AG09309 (cell line): ENCODE data around the gene PDK3.

Experiments
- DNase-seq: peaks from one replicate; pipeline ENCODE4 v3.0.0-alpha.2; 2010; ENCODE audit warnings: low read depth
- H3K4me3 ChIP-seq: 2 replicates; pipeline ENCODE4 v1.5.1; 2011; ENCODE audit warnings: mild to moderate bottlenecking, low read depth, low read length, moderate library complexity; ENCODE audit not compliant: control insufficient read depth
- TF ChIP-seq, protein P1 (sequence below): IDR thresholded peaks from 2 replicates; pipeline ENCODE4 v1.5.1; 2011; ENCODE audit warnings: mild to moderate bottlenecking, low read depth, low read length, inconsistent platforms; ENCODE audit not compliant: insufficient read depth, control insufficient read depth; ENCODE audit errors: missing control alignments

The PDK3 gene

DNA sequence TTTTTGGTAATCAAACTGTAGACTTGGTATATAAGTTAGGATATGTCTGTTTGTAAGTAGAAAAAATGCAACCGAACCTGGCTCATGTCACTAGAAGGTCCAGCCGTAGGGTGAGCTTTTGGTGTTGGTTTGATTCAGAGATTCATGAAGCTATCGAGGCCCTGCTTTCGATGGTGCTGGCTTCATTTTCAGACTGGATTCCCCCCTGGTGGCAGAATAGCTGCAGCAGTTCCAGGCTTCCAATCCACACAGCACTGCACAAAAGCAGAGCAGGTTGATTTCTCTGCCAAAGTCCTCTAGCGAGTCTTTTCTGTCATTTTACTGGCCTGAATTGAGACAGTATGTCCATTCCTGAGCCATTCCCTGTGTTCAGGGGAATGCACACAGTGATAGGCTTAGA lies 33.1 kb downstream of the PDK3 start:
- no peak overlapping the region for H3K4me3 ChIP-seq
- TF ChIP-seq, protein P1, sequence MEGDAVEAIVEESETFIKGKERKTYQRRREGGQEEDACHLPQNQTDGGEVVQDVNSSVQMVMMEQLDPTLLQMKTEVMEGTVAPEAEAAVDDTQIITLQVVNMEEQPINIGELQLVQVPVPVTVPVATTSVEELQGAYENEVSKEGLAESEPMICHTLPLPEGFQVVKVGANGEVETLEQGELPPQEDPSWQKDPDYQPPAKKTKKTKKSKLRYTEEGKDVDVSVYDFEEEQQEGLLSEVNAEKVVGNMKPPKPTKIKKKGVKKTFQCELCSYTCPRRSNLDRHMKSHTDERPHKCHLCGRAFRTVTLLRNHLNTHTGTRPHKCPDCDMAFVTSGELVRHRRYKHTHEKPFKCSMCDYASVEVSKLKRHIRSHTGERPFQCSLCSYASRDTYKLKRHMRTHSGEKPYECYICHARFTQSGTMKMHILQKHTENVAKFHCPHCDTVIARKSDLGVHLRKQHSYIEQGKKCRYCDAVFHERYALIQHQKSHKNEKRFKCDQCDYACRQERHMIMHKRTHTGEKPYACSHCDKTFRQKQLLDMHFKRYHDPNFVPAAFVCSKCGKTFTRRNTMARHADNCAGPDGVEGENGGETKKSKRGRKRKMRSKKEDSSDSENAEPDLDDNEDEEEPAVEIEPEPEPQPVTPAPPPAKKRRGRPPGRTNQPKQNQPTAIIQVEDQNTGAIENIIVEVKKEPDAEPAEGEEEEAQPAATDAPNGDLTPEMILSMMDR: peak; percentile 38
- no peak for DNase-seq

DNA sequence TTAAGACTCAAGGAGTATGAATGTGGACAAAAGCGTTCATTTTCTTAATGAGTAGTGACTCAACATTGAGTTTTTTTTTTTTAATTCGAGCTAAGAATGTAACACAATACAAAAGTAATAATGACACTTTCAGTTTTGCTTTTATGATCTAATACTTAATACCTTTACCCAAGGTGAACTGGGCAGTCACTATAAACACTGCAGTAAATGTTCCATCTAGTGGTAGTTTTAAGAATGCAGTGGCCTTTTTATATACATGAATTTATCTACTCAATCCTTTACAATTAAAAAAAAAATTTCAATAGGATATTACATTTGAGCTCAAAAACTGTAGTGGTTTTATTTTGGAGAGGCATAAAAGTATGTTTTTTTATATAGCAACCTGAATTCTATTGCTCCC lies 33.9 kb downstream of the PDK3 start:
- H3K4me3 ChIP-seq: no peak overlapping the region
- TF ChIP-seq, protein P1: peak; percentile 46
- DNase-seq: no peak

DNA sequence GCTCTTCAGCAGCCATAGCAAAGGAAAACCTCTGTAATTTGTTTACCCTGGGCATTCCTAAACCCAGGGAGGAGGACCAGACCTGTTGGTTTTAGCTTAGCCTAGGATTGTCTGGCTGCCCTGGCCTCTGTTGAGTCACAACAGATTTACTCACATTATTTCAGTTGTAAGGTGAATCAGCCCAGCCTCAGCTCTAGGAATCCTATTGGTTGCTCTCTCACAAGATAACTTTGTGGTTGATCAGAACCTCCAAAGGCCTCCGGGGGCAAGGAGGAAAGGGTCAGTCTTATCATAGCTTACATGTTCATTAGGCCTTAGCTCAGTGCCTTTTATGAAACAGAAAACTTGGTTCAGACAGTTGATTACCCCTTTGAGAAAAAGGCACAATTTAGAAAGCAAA lies 41.0 kb downstream of the PDK3 start:
- TF ChIP-seq, protein P1: no peak
- no peak overlapping the region for H3K4me3 ChIP-seq
- DNase-seq: no peak

DNA sequence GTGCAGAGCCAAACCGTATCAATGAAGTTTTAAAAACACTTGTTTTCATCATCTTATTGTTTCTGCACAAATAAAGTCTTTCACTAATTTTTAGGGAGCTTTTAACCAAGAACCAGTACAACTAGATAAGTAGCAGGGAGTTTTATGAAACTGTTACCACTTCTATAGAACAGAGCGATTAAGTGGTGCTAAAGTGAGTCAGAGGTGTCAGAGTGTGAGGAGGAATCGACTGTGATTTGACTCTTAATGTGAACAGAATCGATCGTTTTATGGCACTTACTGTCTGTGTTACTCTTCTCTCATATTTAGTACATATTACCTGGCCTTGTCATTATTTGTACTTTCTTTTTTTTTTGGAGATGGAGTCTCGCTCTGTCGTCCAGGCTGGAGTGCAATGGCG lies 43.3 kb downstream of the PDK3 start:
- no peak overlapping the region for H3K4me3 ChIP-seq
- TF ChIP-seq, protein P1: no peak
- no peak for DNase-seq

DNA sequence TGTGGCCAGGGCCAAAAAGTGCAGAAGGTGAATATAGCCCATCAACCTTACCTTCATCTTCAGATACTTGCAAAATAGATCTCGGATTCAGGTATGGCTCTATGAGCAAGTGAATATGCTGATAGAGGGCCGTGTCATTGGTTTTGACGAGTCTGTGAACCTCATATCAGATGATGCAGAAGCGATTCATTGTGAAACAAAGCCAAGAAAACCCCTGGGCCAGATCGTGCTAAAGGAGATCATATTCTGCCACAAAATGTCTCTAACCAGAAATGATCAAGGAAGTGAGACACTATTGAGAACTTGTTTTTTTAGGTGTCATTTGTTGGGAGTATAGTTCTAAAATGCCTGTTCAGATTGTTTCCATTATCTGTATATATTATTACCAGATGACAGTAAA lies 48.3 kb downstream of the PDK3 start:
- H3K4me3 ChIP-seq: no peak overlapping the region
- TF ChIP-seq, protein P1: no peak
- DNase-seq: no peak

DNA sequence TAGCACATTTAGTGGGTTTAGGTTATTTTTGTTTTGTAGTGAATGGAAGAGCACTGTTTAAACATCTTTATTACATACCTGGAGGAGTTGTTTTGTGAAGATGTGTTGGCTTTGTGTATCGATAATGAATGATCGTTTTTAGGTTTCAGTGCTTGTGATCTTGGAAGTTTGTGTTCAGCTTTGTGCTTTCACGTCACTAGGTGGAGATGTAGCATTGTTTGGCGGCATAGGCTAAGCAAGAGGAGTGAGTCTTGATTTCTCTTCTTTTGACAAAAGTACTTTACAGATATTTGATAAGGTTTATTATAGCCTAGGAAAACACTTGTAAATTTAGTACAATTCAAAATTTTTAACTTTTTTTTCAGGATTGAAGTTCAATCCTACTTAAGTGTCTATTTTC lies 50.4 kb downstream of the PDK3 start:
- no peak for DNase-seq
- TF ChIP-seq, protein P1: no peak
- no peak overlapping the region for H3K4me3 ChIP-seq

DNA sequence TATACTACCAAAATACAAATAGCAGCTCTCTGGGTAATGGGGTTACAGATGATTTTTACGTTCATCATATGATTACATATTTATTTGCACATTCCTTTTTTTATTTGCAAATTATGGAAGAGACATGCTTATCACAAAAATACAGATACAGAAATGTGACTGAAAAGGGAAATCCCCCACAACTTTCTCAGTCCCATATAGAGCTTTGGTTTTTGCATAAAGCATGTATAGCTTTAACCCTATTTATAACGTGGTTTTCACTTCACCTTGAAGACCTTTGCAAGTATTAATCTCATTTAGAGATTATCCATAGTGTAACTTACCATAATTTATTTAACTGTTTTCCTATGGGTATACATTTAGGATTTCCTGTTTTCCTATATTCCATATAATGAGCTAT lies 55.4 kb downstream of the PDK3 start:
- H3K4me3 ChIP-seq: no peak overlapping the region
- no peak for DNase-seq
- TF ChIP-seq, protein P1: no peak
